HepG2 (cell line): ENCODE measurements around the gene COASY. TPM values are rescaled to one million over a fixed set of nuclear protein-coding genes. Genes with fewer than 3 reads are reported as not detected.
A peak's percentile ranks its signal among the peaks of the same experiment; 100 is the strongest.

Source experiments
- ARID2 ChIP-seq: sonication (generic); formaldehyde crosslinking; IDR thresholded peaks from 2 replicates; pipeline ENCODE4 v1.8.1; 2022; ENCODE audit warnings: mild to moderate bottlenecking, missing genetic modification reagents, borderline replicate concordance
- KAT2B ChIP-seq: fragments of 150-350 bp; IDR thresholded peaks from 2 replicates; pipeline ENCODE4 v1.6.1; 2014; ENCODE audit warnings: low read depth, low read length, borderline replicate concordance
- MYC ChIP-seq: sonication (generic); formaldehyde crosslinking; IDR thresholded peaks from 2 replicates; pipeline ENCODE4 v1.9.0; 2021; ENCODE audit warnings: missing genetic modification reagents, borderline replicate concordance
- NCOA1 ChIP-seq: sonication (generic); formaldehyde crosslinking; IDR thresholded peaks from 2 replicates; pipeline ENCODE4 v1.9.0; 2021; ENCODE audit warnings: missing genetic modification reagents
- SRF ChIP-seq: IDR thresholded peaks from 2 replicates; pipeline ENCODE4 v1.6.1; 2011; ENCODE audit warnings: mild to moderate bottlenecking, low read depth, low read length, moderate library complexity
- TBL1XR1 ChIP-seq: fragments of 150-350 bp; IDR thresholded peaks from 2 replicates; pipeline ENCODE4 v1.6.1; 2014; ENCODE audit warnings: borderline replicate concordance, low read length; ENCODE audit not compliant: partially characterized antibody
- TRIM24 ChIP-seq: sonication (generic); formaldehyde crosslinking; IDR thresholded peaks from 2 replicates; pipeline ENCODE4 v1.8.0; 2022; ENCODE audit warnings: mild to moderate bottlenecking, missing genetic modification reagents
- ZNF460 ChIP-seq: sonication (generic); formaldehyde crosslinking; IDR thresholded peaks from 2 replicates; pipeline ENCODE4 v1.5.1; 2020; ENCODE audit warnings: missing genetic modification reagents, mild to moderate bottlenecking, borderline replicate concordance
- ZNF549 ChIP-seq: sonication (generic); formaldehyde crosslinking; IDR thresholded peaks from 2 replicates; pipeline ENCODE4 v1.5.0; 2020; ENCODE audit warnings: missing genetic modification reagents
- ZNF678 ChIP-seq: sonication (generic); formaldehyde crosslinking; IDR thresholded peaks from 2 replicates; pipeline ENCODE4 v1.4.0; 2020; ENCODE audit warnings: mild to moderate bottlenecking, missing genetic modification reagents
- ZNF709 ChIP-seq: sonication (generic); formaldehyde crosslinking; IDR thresholded peaks from 2 replicates; pipeline ENCODE4 v1.5.0; 2020; ENCODE audit warnings: mild to moderate bottlenecking, missing genetic modification reagents
- ZNF816 ChIP-seq: sonication (generic); formaldehyde crosslinking; IDR thresholded peaks from 2 replicates; pipeline ENCODE4 v1.8.0; 2022; ENCODE audit warnings: missing genetic modification reagents, mild to moderate bottlenecking, borderline replicate concordance
- polyA plus RNA-seq, 8 experiments: library from polyadenylated mRNA; depleted of rRNA in 3 of 8; stranded (reverse) in 7 of 8; unstranded in 1 of 8; fragments of >200 nt; fragmentation: Illumina TruSeq in 4 of 8; extraction: Trizol in 4 of 8; gene quantifications; 2 replicates each; pipeline versions ENCODE4 v1.2.1 to v1.2.3, GENCODE V29; 2011 to 2016; ENCODE audit warnings: low read depth in 4 of 8, missing spikeins in 1 of 8, mixed read lengths in 1 of 8; ENCODE audit not compliant: insufficient read depth in 1 of 8
- total RNA-seq, 5 experiments: library from RNA; depleted of rRNA; stranded (reverse); fragments of >200 nt; fragmentation: Illumina TruSeq; extraction: Trizol; gene quantifications; 2 replicates each; pipeline ENCODE4 v1.2.3, GENCODE V29; 2016; ENCODE audit warnings: low read depth in 1 of 5
- TF ChIP-seq, protein P1 (sequence below), 2 experiments: fragments of 450-650 bp in 1 of 2; sonication (generic) in 1 of 2; formaldehyde crosslinking in 1 of 2; IDR thresholded peaks; 2 replicates each; pipeline versions ENCODE4 v1.6.1 to v1.8.0; 2016 to 2022; ENCODE audit warnings: antibody characterized with exemption in 1 of 2, mild to moderate bottlenecking in 1 of 2, missing genetic modification reagents in 1 of 2
- TF ChIP-seq, protein P2 (sequence below): sonication (generic); formaldehyde crosslinking; IDR thresholded peaks from 2 replicates; pipeline ENCODE4 v1.5.0; 2020; ENCODE audit warnings: missing genetic modification reagents
- TF ChIP-seq, protein P3 (sequence below): IDR thresholded peaks from 2 replicates; pipeline ENCODE4 v1.6.1; 2018; ENCODE audit warnings: missing genetic modification reagents
- TF ChIP-seq, protein P4 (sequence below): sonication (generic); formaldehyde crosslinking; IDR thresholded peaks from 2 replicates; pipeline ENCODE4 v1.4.0; 2020; ENCODE audit warnings: mild to moderate bottlenecking, missing genetic modification reagents

The COASY gene
- total and polyA plus RNA-seq, 2 of the 13 experiments (the other 11 are each of a cell fraction or from before 2014, with no cell fraction given): 90.7 to 125 TPM

DNA sequence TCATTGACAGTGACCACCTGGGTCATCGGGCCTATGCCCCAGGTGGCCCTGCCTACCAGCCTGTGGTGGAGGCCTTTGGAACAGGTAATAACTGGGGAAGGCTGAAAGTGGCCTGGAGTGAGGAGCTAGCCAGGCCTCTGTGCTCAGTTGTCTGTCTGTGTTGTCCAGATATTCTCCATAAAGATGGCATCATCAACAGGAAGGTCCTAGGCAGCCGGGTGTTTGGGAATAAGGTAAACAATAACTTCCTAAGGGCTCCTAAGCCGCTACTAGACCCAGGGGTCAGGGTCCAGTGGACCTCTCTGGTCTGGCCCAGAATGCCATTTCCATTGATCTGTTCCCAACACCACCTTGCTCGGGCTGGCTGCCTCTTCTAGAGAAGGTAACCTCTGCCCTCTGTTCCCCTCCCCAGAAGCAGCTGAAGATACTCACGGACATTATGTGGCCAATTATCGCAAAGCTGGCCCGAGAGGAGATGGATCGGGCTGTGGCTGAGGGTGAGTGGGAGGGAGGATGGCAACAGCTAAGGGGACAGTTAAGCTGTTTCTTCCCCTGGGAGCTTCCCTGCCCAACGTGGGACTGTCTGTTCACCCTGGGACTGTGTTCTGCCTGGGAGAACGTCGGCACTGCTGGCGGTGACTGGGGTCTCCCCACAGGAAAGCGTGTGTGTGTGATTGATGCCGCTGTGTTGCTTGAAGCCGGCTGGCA is 3.0 kb downstream of the COASY start (continued):
- TF ChIP-seq, protein P1, sequence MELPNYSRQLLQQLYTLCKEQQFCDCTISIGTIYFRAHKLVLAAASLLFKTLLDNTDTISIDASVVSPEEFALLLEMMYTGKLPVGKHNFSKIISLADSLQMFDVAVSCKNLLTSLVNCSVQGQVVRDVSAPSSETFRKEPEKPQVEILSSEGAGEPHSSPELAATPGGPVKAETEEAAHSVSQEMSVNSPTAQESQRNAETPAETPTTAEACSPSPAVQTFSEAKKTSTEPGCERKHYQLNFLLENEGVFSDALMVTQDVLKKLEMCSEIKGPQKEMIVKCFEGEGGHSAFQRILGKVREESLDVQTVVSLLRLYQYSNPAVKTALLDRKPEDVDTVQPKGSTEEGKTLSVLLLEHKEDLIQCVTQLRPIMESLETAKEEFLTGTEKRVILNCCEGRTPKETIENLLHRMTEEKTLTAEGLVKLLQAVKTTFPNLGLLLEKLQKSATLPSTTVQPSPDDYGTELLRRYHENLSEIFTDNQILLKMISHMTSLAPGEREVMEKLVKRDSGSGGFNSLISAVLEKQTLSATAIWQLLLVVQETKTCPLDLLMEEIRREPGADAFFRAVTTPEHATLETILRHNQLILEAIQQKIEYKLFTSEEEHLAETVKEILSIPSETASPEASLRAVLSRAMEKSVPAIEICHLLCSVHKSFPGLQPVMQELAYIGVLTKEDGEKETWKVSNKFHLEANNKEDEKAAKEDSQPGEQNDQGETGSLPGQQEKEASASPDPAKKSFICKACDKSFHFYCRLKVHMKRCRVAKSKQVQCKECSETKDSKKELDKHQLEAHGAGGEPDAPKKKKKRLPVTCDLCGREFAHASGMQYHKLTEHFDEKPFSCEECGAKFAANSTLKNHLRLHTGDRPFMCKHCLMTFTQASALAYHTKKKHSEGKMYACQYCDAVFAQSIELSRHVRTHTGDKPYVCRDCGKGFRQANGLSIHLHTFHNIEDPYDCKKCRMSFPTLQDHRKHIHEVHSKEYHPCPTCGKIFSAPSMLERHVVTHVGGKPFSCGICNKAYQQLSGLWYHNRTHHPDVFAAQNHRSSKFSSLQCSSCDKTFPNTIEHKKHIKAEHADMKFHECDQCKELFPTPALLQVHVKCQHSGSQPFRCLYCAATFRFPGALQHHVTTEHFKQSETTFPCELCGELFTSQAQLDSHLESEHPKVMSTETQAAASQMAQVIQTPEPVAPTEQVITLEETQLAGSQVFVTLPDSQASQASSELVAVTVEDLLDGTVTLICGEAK (IDR thresholded peaks at IDR 0.05): no peak
- TF ChIP-seq, protein P1 (CRISPR knock-in tag; IDR thresholded peaks at IDR 0.05): no peak
- TF ChIP-seq, protein P2, sequence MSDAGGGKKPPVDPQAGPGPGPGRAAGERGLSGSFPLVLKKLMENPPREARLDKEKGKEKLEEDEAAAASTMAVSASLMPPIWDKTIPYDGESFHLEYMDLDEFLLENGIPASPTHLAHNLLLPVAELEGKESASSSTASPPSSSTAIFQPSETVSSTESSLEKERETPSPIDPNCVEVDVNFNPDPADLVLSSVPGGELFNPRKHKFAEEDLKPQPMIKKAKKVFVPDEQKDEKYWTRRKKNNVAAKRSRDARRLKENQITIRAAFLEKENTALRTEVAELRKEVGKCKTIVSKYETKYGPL (CRISPR knock-in tag): no peak
- TF ChIP-seq ZNF678 (CRISPR knock-in tag) (no peak), KAT2B (no peak), ZNF709 (CRISPR knock-in tag) (no peak), NCOA1 (CRISPR knock-in tag) (no peak), ZNF549 (CRISPR knock-in tag) (no peak), TRIM24 (CRISPR knock-in tag) (no peak; the same call in 1 of the 2 replicates), TBL1XR1 (no peak), ARID2 (CRISPR knock-in tag) (no peak), MYC (CRISPR knock-in tag) (0 out of 2 replicates have a peak, but pooled peaks have one; percentile 14), ZNF816 (CRISPR knock-in tag) (no peak), SRF (no peak), ZNF460 (CRISPR knock-in tag) (no peak)
- TF ChIP-seq, protein P3, sequence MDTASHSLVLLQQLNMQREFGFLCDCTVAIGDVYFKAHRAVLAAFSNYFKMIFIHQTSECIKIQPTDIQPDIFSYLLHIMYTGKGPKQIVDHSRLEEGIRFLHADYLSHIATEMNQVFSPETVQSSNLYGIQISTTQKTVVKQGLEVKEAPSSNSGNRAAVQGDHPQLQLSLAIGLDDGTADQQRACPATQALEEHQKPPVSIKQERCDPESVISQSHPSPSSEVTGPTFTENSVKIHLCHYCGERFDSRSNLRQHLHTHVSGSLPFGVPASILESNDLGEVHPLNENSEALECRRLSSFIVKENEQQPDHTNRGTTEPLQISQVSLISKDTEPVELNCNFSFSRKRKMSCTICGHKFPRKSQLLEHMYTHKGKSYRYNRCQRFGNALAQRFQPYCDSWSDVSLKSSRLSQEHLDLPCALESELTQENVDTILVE (CRISPR knock-in tag): peak; percentile 73; the same call in 1 of the 2 replicates
- TF ChIP-seq, protein P4, sequence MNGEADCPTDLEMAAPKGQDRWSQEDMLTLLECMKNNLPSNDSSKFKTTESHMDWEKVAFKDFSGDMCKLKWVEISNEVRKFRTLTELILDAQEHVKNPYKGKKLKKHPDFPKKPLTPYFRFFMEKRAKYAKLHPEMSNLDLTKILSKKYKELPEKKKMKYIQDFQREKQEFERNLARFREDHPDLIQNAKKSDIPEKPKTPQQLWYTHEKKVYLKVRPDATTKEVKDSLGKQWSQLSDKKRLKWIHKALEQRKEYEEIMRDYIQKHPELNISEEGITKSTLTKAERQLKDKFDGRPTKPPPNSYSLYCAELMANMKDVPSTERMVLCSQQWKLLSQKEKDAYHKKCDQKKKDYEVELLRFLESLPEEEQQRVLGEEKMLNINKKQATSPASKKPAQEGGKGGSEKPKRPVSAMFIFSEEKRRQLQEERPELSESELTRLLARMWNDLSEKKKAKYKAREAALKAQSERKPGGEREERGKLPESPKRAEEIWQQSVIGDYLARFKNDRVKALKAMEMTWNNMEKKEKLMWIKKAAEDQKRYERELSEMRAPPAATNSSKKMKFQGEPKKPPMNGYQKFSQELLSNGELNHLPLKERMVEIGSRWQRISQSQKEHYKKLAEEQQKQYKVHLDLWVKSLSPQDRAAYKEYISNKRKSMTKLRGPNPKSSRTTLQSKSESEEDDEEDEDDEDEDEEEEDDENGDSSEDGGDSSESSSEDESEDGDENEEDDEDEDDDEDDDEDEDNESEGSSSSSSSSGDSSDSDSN (CRISPR knock-in tag): peak; percentile 21; the same call in 1 of the 2 replicates
